ENCODE data around the gene ADAMTS3. TPM values are rescaled to one million over a fixed set of nuclear protein-coding genes. Genes with fewer than 3 reads are reported as not detected.

ADAMTS3 gene
- total and polyA plus RNA-seq, 2 experiments from 2014 or later, result 1.2 to 3.7 TPM

GRCh38 chr4:72448231-72448630 lies 120.8 kb downstream of the ADAMTS3 start:
- Histone ChIP-seq H3K79me2 (replicated peaks; ENCODE audit: insufficient read depth) (no peaks in the 10 kb centered on the region), H3F3A (replicated peaks; ENCODE audit: low read depth) (no peaks in the 10 kb centered on the region), H3K36me3 (ENCODE audit: insufficient read depth) (no peaks in the 10 kb centered on the region), H3K9me2 (ENCODE audit: insufficient read depth) (no peaks in the 10 kb centered on the region), H3K4me2 (no peak overlapping the region), H3K4me3 (no peak overlapping the region), H3K4me1 (ENCODE audit: insufficient read depth) (no peaks in the 10 kb centered on the region), H3K27ac (ENCODE audit: low read depth) (no peak overlapping the region), H3K27me3 (ENCODE audit: insufficient read depth) (no peaks in the 10 kb centered on the region), H2AFZ (no peak overlapping the region), H4K20me1 (replicated peaks; ENCODE audit: insufficient read depth) (no peaks in the 10 kb centered on the region)
- Mint-ChIP-seq H3K4me3 (no peak overlapping the region), H3K36me3 (ENCODE audit: low read depth) (no peaks in the 10 kb centered on the region), H3K27me3 (ENCODE audit: insufficient read depth, low read depth, poor library complexity) (no peaks in the 10 kb centered on the region), H3K9me3 (no peaks in the 10 kb centered on the region), H3K27ac (no peak overlapping the region), H3K4me1 (no peaks in the 10 kb centered on the region)
- TF ChIP-seq CREB1 (CRISPR knock-in tag; IDR thresholded peaks at IDR 0.05; ENCODE audit: low read depth) (no peak), ZNF331 (CRISPR knock-in tag; IDR thresholded peaks at IDR 0.05; ENCODE audit: low read depth) (no peak), STAT1 (IDR thresholded peaks at IDR 0.05; ENCODE audit: unreplicated experiment) (no peak), POLR2AphosphoS5 (IDR thresholded peaks at IDR 0.05; ENCODE audit: low read depth) (no peak), NANOG (IDR thresholded peaks at IDR 0.05; ENCODE audit: borderline replicate concordance) (no peak), JUNB (IDR thresholded peaks at IDR 0.05; ENCODE audit: unreplicated experiment) (no peak), EZH2 (IDR thresholded peaks at IDR 0.05; ENCODE audit: low read depth, unreplicated experiment) (no peak), EZH2phosphoT487 (IDR thresholded peaks at IDR 0.05; ENCODE audit: unreplicated experiment) (no peak), CTCF (conservative IDR thresholded peaks at IDR 0.05; ENCODE audit: low read depth in 2 of 2) (no peak), ZNF114 (CRISPR knock-in tag; IDR thresholded peaks at IDR 0.05) (no peak), ZNF462 (CRISPR knock-in tag; IDR thresholded peaks at IDR 0.05) (no peak)
- TF ChIP-seq, protein P1, sequence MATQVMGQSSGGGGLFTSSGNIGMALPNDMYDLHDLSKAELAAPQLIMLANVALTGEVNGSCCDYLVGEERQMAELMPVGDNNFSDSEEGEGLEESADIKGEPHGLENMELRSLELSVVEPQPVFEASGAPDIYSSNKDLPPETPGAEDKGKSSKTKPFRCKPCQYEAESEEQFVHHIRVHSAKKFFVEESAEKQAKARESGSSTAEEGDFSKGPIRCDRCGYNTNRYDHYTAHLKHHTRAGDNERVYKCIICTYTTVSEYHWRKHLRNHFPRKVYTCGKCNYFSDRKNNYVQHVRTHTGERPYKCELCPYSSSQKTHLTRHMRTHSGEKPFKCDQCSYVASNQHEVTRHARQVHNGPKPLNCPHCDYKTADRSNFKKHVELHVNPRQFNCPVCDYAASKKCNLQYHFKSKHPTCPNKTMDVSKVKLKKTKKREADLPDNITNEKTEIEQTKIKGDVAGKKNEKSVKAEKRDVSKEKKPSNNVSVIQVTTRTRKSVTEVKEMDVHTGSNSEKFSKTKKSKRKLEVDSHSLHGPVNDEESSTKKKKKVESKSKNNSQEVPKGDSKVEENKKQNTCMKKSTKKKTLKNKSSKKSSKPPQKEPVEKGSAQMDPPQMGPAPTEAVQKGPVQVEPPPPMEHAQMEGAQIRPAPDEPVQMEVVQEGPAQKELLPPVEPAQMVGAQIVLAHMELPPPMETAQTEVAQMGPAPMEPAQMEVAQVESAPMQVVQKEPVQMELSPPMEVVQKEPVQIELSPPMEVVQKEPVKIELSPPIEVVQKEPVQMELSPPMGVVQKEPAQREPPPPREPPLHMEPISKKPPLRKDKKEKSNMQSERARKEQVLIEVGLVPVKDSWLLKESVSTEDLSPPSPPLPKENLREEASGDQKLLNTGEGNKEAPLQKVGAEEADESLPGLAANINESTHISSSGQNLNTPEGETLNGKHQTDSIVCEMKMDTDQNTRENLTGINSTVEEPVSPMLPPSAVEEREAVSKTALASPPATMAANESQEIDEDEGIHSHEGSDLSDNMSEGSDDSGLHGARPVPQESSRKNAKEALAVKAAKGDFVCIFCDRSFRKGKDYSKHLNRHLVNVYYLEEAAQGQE (IDR thresholded peaks at IDR 0.05; ENCODE audit: unreplicated experiment), result no peak
- TF ChIP-seq, protein P2, sequence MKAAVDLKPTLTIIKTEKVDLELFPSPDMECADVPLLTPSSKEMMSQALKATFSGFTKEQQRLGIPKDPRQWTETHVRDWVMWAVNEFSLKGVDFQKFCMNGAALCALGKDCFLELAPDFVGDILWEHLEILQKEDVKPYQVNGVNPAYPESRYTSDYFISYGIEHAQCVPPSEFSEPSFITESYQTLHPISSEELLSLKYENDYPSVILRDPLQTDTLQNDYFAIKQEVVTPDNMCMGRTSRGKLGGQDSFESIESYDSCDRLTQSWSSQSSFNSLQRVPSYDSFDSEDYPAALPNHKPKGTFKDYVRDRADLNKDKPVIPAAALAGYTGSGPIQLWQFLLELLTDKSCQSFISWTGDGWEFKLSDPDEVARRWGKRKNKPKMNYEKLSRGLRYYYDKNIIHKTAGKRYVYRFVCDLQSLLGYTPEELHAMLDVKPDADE (IDR thresholded peaks at IDR 0.05), result no peak
- no peak for ATAC-seq
- DNase-seq (ENCODE audit: low spot score), result no peak
